Smooth muscle cell (in vitro differentiated cells): ENCODE measurements around the gene NBPF8. TPM values are rescaled to one million over a fixed set of nuclear protein-coding genes. Genes with fewer than 3 reads are reported as not detected.
"Not testable (repeated sequence)": the region's sequence is repeated elsewhere in the genome, so short reads cannot be mapped to it uniquely, and the experiment has no call there.

ENCODE experiments used
- DNase-seq: peaks from one replicate; lab custom pipeline; 2025; ENCODE audit not compliant: unreplicated experiment; lab: John Stamatoyannopoulos, UW
- H2AFZ ChIP-seq: fragments of 200-600 bp; sonication (generic); 2 replicates; pipeline ENCODE4 v1.6.0; 2016; ENCODE audit warnings: antibody characterized with exemption, low read depth, mild to moderate bottlenecking
- H3F3A ChIP-seq: fragments of 200-600 bp; sonication (generic); 2 replicates; pipeline ENCODE4 v1.6.0; 2017; ENCODE audit warnings: antibody characterized with exemption, low read depth
- H3K27ac ChIP-seq: fragments of 200-600 bp; sonication (generic); 2 replicates; pipeline ENCODE4 v1.5.1; 2016; ENCODE audit warnings: low read depth, mild to moderate bottlenecking
- H3K27me3 ChIP-seq: fragments of 200-600 bp; sonication (generic); 2 replicates; pipeline ENCODE4 v1.6.1; 2016; ENCODE audit warnings: low read depth, mild to moderate bottlenecking
- H3K36me3 ChIP-seq: fragments of 200-600 bp; sonication (generic); 2 replicates; pipeline ENCODE4 v1.5.1; 2016; ENCODE audit warnings: low read depth
- H3K4me1 ChIP-seq: fragments of 200-600 bp; sonication (generic); 2 replicates; pipeline ENCODE4 v1.5.1; 2016; ENCODE audit warnings: low read depth
- H3K4me2 ChIP-seq: fragments of 200-600 bp; sonication (generic); 2 replicates; pipeline ENCODE4 v1.6.0; 2016; ENCODE audit warnings: mild to moderate bottlenecking
- H3K4me3 ChIP-seq: fragments of 200-600 bp; sonication (generic); 2 replicates; pipeline ENCODE4 v1.5.1; 2016; ENCODE audit warnings: mild to moderate bottlenecking
- H3K79me2 ChIP-seq: fragments of 200-600 bp; sonication (generic); 2 replicates; pipeline ENCODE4 v1.6.0; 2016; ENCODE audit warnings: low read depth, mild to moderate bottlenecking
- H3K9ac ChIP-seq: fragments of 200-600 bp; sonication (generic); 2 replicates; pipeline ENCODE4 v1.6.0; 2016; ENCODE audit warnings: low read depth
- H3K9me3 ChIP-seq: fragments of 200-600 bp; sonication (generic); replicated peaks from 2 replicates; pipeline ENCODE4 v1.5.1; 2016; ENCODE audit warnings: low read depth
- H4K20me1 ChIP-seq: fragments of 200-600 bp; sonication (generic); 2 replicates; pipeline ENCODE4 v1.6.0; 2016; ENCODE audit warnings: low read depth
- CTCF ChIP-seq: fragments of 200-600 bp; sonication (generic); IDR thresholded peaks from 2 replicates; pipeline ENCODE4 v1.5.1; 2017; ENCODE audit warnings: borderline replicate concordance, mild to moderate bottlenecking, antibody characterized with exemption; ENCODE audit not compliant: insufficient read depth, poor library complexity, severe bottlenecking
- WGBS: methylation state at CpG from one replicate; pipeline ENCODE4 v1.1.7; 2016; ENCODE audit warnings: low lambda C conversion rate; 5-methylcytosine and 5-hydroxymethylcytosine counted together
- polyA plus RNA-seq: library from polyadenylated mRNA; unstranded; fragments of >200 nt; fragmentation: Nextera tagmentation; extraction: Ambion mirVana; gene quantifications from 2 replicates; pipeline ENCODE4 v1.2.1, GENCODE V29; 2016
- total RNA-seq: library from RNA; depleted of rRNA; stranded (reverse); fragments of >200 nt; gene quantifications from 2 replicates; pipeline ENCODE4 v1.2.3, GENCODE V29; 2014

Gene NBPF8
- total and polyA plus RNA-seq, 2 experiments from 2014 or later = 7.2 to 16.7 TPM

GRCh38 chr1:120393316-120394232, 21.3 kb upstream of the NBPF8 start:
- not testable (repeated sequence) for H3K27me3 ChIP-seq, H3K4me3 ChIP-seq, H3K9me3 ChIP-seq, H3K4me1 ChIP-seq, H3K36me3 ChIP-seq, H3F3A ChIP-seq, H2AFZ ChIP-seq, H3K27ac ChIP-seq, H3K9ac ChIP-seq, DNase-seq, H4K20me1 ChIP-seq, H3K79me2 ChIP-seq
- peak; percentile 7 for TF ChIP-seq CTCF
- peak overlapping the region; percentile 61 for H3K4me2 ChIP-seq
- 29% methylated on average over 4 of the region's 13 CpGs for WGBS

GRCh38 chr1:120405348-120405747, 9.5 kb upstream of the NBPF8 start:
- not testable (repeated sequence) for H3K4me2 ChIP-seq, H3K27me3 ChIP-seq, H4K20me1 ChIP-seq, H3K79me2 ChIP-seq, H2AFZ ChIP-seq, H3K36me3 ChIP-seq, H3K4me1 ChIP-seq, H3F3A ChIP-seq, DNase-seq, H3K9ac ChIP-seq, H3K27ac ChIP-seq, H3K4me3 ChIP-seq, H3K9me3 ChIP-seq
- no CpG with 5 or more reads among the region's 1 CpG for WGBS

- not testable (repeated sequence) for H3K79me2 ChIP-seq, H3K27ac ChIP-seq, H3K9ac ChIP-seq, H3K27me3 ChIP-seq, H2AFZ ChIP-seq, H3K9me3 ChIP-seq, H3K4me1 ChIP-seq, H3K36me3 ChIP-seq, DNase-seq, H4K20me1 ChIP-seq, H3F3A ChIP-seq
- Histone ChIP-seq H3K4me3 (peak overlapping the region; percentile 55), H3K4me2 (peak overlapping the region; percentile 92)
- WGBS = 9% methylated on average over 5 of the region's 16 CpGs
Observed at GRCh38 chr1:120414451-120414850, 384 bp upstream of the NBPF8 start.

- not testable (repeated sequence) for H3K9ac ChIP-seq, H3K79me2 ChIP-seq, H4K20me1 ChIP-seq, H3K4me1 ChIP-seq, H3K27me3 ChIP-seq, H3F3A ChIP-seq, H3K36me3 ChIP-seq, H3K9me3 ChIP-seq, DNase-seq
- Histone ChIP-seq H3K4me2 (peak overlapping the region; percentile 92), H2AFZ (peak overlapping the region; percentile 60), H3K4me3 (peak overlapping the region; percentile 55), H3K27ac (peak overlapping the region; percentile 38)
- WGBS = 3% methylated on average over 12 of the region's 23 CpGs
Observed at GRCh38 chr1:120415492-120415961, 692 bp downstream of the NBPF8 start.

GRCh38 chr1:120425063-120425462, 10.2 kb downstream of the NBPF8 start:
- H3K36me3 ChIP-seq, H3K9ac ChIP-seq, DNase-seq, H2AFZ ChIP-seq, H3K79me2 ChIP-seq, H3K4me2 ChIP-seq, H3K4me3 ChIP-seq, H3K4me1 ChIP-seq, H3K9me3 ChIP-seq, H3K27me3 ChIP-seq, H4K20me1 ChIP-seq, H3F3A ChIP-seq, H3K27ac ChIP-seq: not testable (repeated sequence)
- 8% methylated on average over 7 of the region's 7 CpGs for WGBS

- not testable (repeated sequence) for H3K79me2 ChIP-seq, H3K9me3 ChIP-seq, H2AFZ ChIP-seq, H3K4me2 ChIP-seq, H3K4me1 ChIP-seq, H3K9ac ChIP-seq, H3K4me3 ChIP-seq, H3K27ac ChIP-seq, H3F3A ChIP-seq, H4K20me1 ChIP-seq, DNase-seq, H3K27me3 ChIP-seq, H3K36me3 ChIP-seq
- WGBS = 29% methylated on average over 3 of the region's 3 CpGs
Observed at GRCh38 chr1:120431626-120432025, 16.8 kb downstream of the NBPF8 start.

- not testable (repeated sequence) for H3K36me3 ChIP-seq, DNase-seq, H3K9me3 ChIP-seq, H3K4me3 ChIP-seq, H3K27me3 ChIP-seq, H3K27ac ChIP-seq, H4K20me1 ChIP-seq, H3K9ac ChIP-seq, H3F3A ChIP-seq, H3K4me1 ChIP-seq, H3K79me2 ChIP-seq, H3K4me2 ChIP-seq, H2AFZ ChIP-seq
- WGBS = 98% methylated on average over 18 of the region's 18 CpGs
Observed at GRCh38 chr1:120433831-120434230, 19.0 kb downstream of the NBPF8 start.
